Heart left ventricle (tissue), 16 donors: ENCODE measurements around the gene ARHGEF11. TPM values are rescaled to one million over a fixed set of nuclear protein-coding genes. Genes with fewer than 3 reads are reported as not detected.

Experiments
- ATAC-seq, 4 donors: fragments of 200-7000 bp; cut with Tn5 transposase; one replicate each; pipeline ENCODE4 v1.9.1; 2020 to 2022; ENCODE audit warnings: moderate library complexity in 4 of 4, mild to moderate bottlenecking in 3 of 4, moderate number of reproducible peaks in 1 of 4
- DNase-seq, 5 donors: peaks; one replicate each; pipeline ENCODE4 v3.0.0-alpha.2; 2020
- H3K27ac ChIP-seq, 12 donors: fragments of 200-600 bp; sonication (generic) in 4 of 12; one replicate each; pipeline versions ENCODE4 v1.5.0 to v1.8.0; 2016 to 2022; ENCODE audit warnings: mild to moderate bottlenecking in 2 of 12
- H3K27me3 ChIP-seq, 9 donors: fragments of 200-600 bp; sonication (generic) in 2 of 9; one replicate each; pipeline versions ENCODE4 v1.5.1 to v1.8.0; 2016 to 2022; ENCODE audit warnings: mild to moderate bottlenecking in 3 of 9
- H3K36me3 ChIP-seq, 9 donors: fragments of 200-600 bp; sonication (generic) in 2 of 9; one replicate each; pipeline versions ENCODE4 v1.5.0 to v1.8.0; 2018 to 2022; ENCODE audit warnings: mild to moderate bottlenecking in 2 of 9
- H3K4me1 ChIP-seq, 12 donors: fragments of 200-600 bp; sonication (generic) in 4 of 12; one replicate each; pipeline versions ENCODE4 v1.5.0 to v1.8.0; 2016 to 2022; ENCODE audit warnings: mild to moderate bottlenecking in 3 of 12
- H3K4me3 ChIP-seq, 12 donors: fragments of 200-600 bp; sonication (generic) in 4 of 12; one replicate each; pipeline versions ENCODE4 v1.5.0 to v1.8.0; 2017 to 2022; ENCODE audit warnings: mild to moderate bottlenecking in 9 of 12, moderate library complexity in 4 of 12
- H3K9me3 ChIP-seq, 12 donors: fragments of 200-600 bp; sonication (generic) in 4 of 12; one replicate each; pipeline versions ENCODE4 v1.5.0 to v1.8.0; 2016 to 2022; ENCODE audit warnings: mild to moderate bottlenecking in 1 of 12
- CTCF ChIP-seq, 12 donors: fragments of 200-600 bp; sonication (generic) in 4 of 12; IDR thresholded peaks; one replicate each; pipeline versions ENCODE4 v1.5.0 to v1.8.0; 2018 to 2022; ENCODE audit warnings: antibody characterized with exemption in 12 of 12, mild to moderate bottlenecking in 5 of 12
- POLR2A ChIP-seq, 2 donors: fragments of 450-650 bp; IDR thresholded peaks; one replicate each; pipeline ENCODE4 v1.6.1; 2017; ENCODE audit warnings: antibody characterized with exemption in 2 of 2, mild to moderate bottlenecking in 2 of 2, moderate library complexity in 2 of 2
- WGBS, 4 donors: extraction: QIAGEN DNeasy Blood & Tissue Kit in 2 of 4; methylation state at CpG; one replicate each; pipeline versions ENCODE4 v1.1.5 to v1.1.7; 2013 to 2018; 5-methylcytosine and 5-hydroxymethylcytosine counted together
- intact Hi-C, 10 donors: fragments of 100-400 bp; cut with DNase I; formaldehyde crosslinking; loops; one replicate each; pipeline versions ENCODE4 v1.11.1 to v1.14.2; 2022
- polyA plus RNA-seq, 2 donors: library from polyadenylated mRNA; stranded (reverse); fragments of 200-250 nt; gene quantifications; one replicate each; pipeline ENCODE4 v1.2.3, GENCODE V29; 2013
- total RNA-seq, 9 donors: library from RNA; depleted of rRNA in 2 of 9; stranded (reverse); fragments of >200 nt in 2 of 9; fragmentation: NEBNext Ultra II Directional in 3 of 9; extraction: Animal tissue kit (Norgen Biotek cat#: 25700) in 3 of 9; gene quantifications; one replicate each; pipeline versions ENCODE4 v1.1.0 to v1.2.4, GENCODE V29; 2016 to 2023
- donor health status: ischemic (EF 13 %, LVEDD 7.1; RV severe dilation, severe dysfunction).
- donor health status: healthy with polysubstance abuse.
- donor health status: DM: no; HTN: yes; CAD: no.
- donor health status: DM: no; HTN: no; CAD: no.
- donor health status: ischemic (EF 25% LVEDD 6.9; RV normal size, moderate dysfunction).
- donor health status: ischemic (EF 25% LVEDD 5.7; RV mildly dilated, moderate dysfunction).
- donor health status: healthy.
- donor health status: DM: yes; HTN: yes; CAD: no.
- donor health status: ischemic (EF 35%, LVEDD 5.7; RV mildly dilated, moderate dysfunction).
- donor health status: nonischemic (EF 11% LVEDD 7.7; RV severe dilation, severe dysfunction).
- donor health status: DM: yes; HTN: yes; CAD: no.
- donor health status: PGD.
- donor health status: ischemic (EF 29% LVEDD 5.4; RV normal size, mild dysfunction).
- donor health status: nonischemic (EF 23%, LVEDD 6.1; RV moderate dilation, normal function).

Gene ARHGEF11
- total and polyA plus RNA-seq, 11 donors: 12.2 to 44.1 (median 30.0) TPM

- Histone ChIP-seq H3K27ac (no peak overlapping the region), H3K36me3 (peaks cover 0 to 42% (median 32%) of the 10 kb centered on the region in 9 donors), H3K27me3 (no peaks in the 10 kb centered on the region), H3K4me3 (no peak overlapping the region), H3K9me3 (no peaks in the 10 kb centered on the region), H3K4me1 (no peaks in the 10 kb centered on the region)
- TF ChIP-seq POLR2A (IDR thresholded peaks at IDR 0.05) (no peak), CTCF (IDR thresholded peaks at IDR 0.05) (no peak)
- DNase-seq (no peak), ATAC-seq (no peak)
- intact Hi-C loops: loop anchor here in 6 of 10 donors (5.0 to 10.0 kb wide), 3 partner anchors 40 to 87 kb away; partner anchors contain the start of gene ARHGEF11 (in 2 of the 6)
- WGBS, 4 donors: 86 to 92% (median 89%) methylated on average over 6 of the region's 6 CpGs
Measured at GRCh38 chr1:156987715-156988114, 57.8 kb downstream of the ARHGEF11 start.

- ATAC-seq: peak in 3 of 4 donors; percentile 33 to 60 (median 51)
- TF ChIP-seq POLR2A (IDR thresholded peaks at IDR 0.05) (no peak), CTCF (IDR thresholded peaks at IDR 0.05) (no peak)
- H3K36me3 ChIP-seq: peaks cover 0 to 93% (median 75%) of the 10 kb centered on the region in 9 donors
- H3K9me3 ChIP-seq: no peaks in the 10 kb centered on the region
- peaks cover 0 to 2% (median 0%) of the 10 kb centered on the region in 12 donors for H3K4me1 ChIP-seq
- no peak overlapping the region for H3K27ac ChIP-seq
- intact Hi-C loops: loop anchor here in 7 of 10 donors (5.0 to 10.0 kb wide), 3 partner anchors 64 to 94 kb away; partner anchors contain the start of gene ARHGEF11 (in 2 of the 7)
- no peak overlapping the region for H3K4me3 ChIP-seq
- no peak for DNase-seq
- H3K27me3 ChIP-seq: no peaks in the 10 kb centered on the region
- 12 to 28% (median 16%) methylated on average over 4 of the region's 4 CpGs for WGBS, 4 donors
Measured at GRCh38 chr1:156980551-156980950, 65.0 kb downstream of the ARHGEF11 start.

- DNase-seq: no peak
- H3K9me3 ChIP-seq: no peaks in the 10 kb centered on the region
- no peak for ATAC-seq
- H3K4me1 ChIP-seq: no peaks in the 10 kb centered on the region
- no peak overlapping the region for H3K27ac ChIP-seq
- no peaks in the 10 kb centered on the region for H3K27me3 ChIP-seq
- intact Hi-C loops: no loop called here
- H3K4me3 ChIP-seq: no peak overlapping the region
- peaks cover 0 to 99% (median 90%) of the 10 kb centered on the region in 9 donors for H3K36me3 ChIP-seq
- WGBS, 4 donors: 71 to 74% (median 73%) methylated on average over 2 of the region's 2 CpGs
- TF ChIP-seq CTCF (IDR thresholded peaks at IDR 0.05) (no peak), POLR2A (IDR thresholded peaks at IDR 0.05) (no peak)
Measured at GRCh38 chr1:156975084-156975483, 70.5 kb downstream of the ARHGEF11 start.

- H3K9me3 ChIP-seq: no peaks in the 10 kb centered on the region
- H3K36me3 ChIP-seq: peaks cover 0 to 100% (median 91%) of the 10 kb centered on the region in 9 donors
- 96 to 98% (median 97%) methylated on average over 2 of the region's 2 CpGs for WGBS, 4 donors
- no peak for TF ChIP-seq CTCF (IDR thresholded peaks at IDR 0.05)
- no peak for TF ChIP-seq POLR2A (IDR thresholded peaks at IDR 0.05)
- no peaks in the 10 kb centered on the region for H3K27me3 ChIP-seq
- intact Hi-C loops: no loop called here
- no peak overlapping the region for H3K4me3 ChIP-seq
- no peak for ATAC-seq
- no peaks in the 10 kb centered on the region for H3K4me1 ChIP-seq
- DNase-seq: no peak
- no peak overlapping the region for H3K27ac ChIP-seq
Measured at GRCh38 chr1:156973417-156973816, 72.1 kb downstream of the ARHGEF11 start.
